Osteoblast (primary cell): Measurements from ENCODE around the gene LAD1. TPM values are rescaled to one million over a fixed set of nuclear protein-coding genes. Genes with fewer than 3 reads are reported as not detected.

Source experiments
- DNase-seq: peaks from one replicate; pipeline ENCODE4 v3.0.0; 2011; ENCODE audit warnings: low spot score, mixed read lengths; ENCODE audit not compliant: insufficient read length; ENCODE audit errors: missing footprints
- H2AFZ ChIP-seq: 2 replicates; pipeline ENCODE4 v1.6.0; 2011; ENCODE audit warnings: mild to moderate bottlenecking, low read length
- H3K27ac ChIP-seq: 2 replicates; pipeline ENCODE4 v1.5.1; 2011; ENCODE audit warnings: mild to moderate bottlenecking, low read depth, low read length, moderate library complexity
- H3K27me3 ChIP-seq: 2 replicates; pipeline ENCODE4 v1.6.0; 2012; ENCODE audit warnings: mild to moderate bottlenecking, control low read depth, inconsistent platforms, low read length, moderate library complexity; ENCODE audit not compliant: insufficient read depth
- H3K36me3 ChIP-seq: 2 replicates; pipeline ENCODE4 v1.5.1; 2011; ENCODE audit warnings: mild to moderate bottlenecking, low read length, control low read depth, moderate library complexity; ENCODE audit not compliant: insufficient read depth
- H3K4me1 ChIP-seq: 2 replicates; pipeline ENCODE4 v1.5.1; 2011; ENCODE audit warnings: mild to moderate bottlenecking, low read length, control low read depth, moderate library complexity; ENCODE audit not compliant: insufficient read depth
- H3K4me2 ChIP-seq: 2 replicates; pipeline ENCODE4 v1.6.0; 2011; ENCODE audit warnings: mild to moderate bottlenecking, low read length; ENCODE audit not compliant: insufficient read depth
- H3K4me3 ChIP-seq: fragments of 200-600 bp; sonication (generic); 3 replicates; pipeline ENCODE4 v1.5.1; 2012; ENCODE audit warnings: mild to moderate bottlenecking, low read length, inconsistent platforms; ENCODE audit not compliant: insufficient read depth
- H3K79me2 ChIP-seq: 2 replicates; pipeline ENCODE4 v1.6.0; 2012; ENCODE audit warnings: mild to moderate bottlenecking, low read length, control low read depth, inconsistent platforms; ENCODE audit not compliant: insufficient read depth
- H3K9me3 ChIP-seq: 2 replicates; pipeline ENCODE4 v1.5.1; 2011; ENCODE audit warnings: low read depth, low read length, control low read depth
- H4K20me1 ChIP-seq: 2 replicates; pipeline ENCODE4 v1.6.0; 2012; ENCODE audit warnings: mild to moderate bottlenecking, low read length, control low read depth; ENCODE audit not compliant: insufficient read depth
- CTCF ChIP-seq: IDR thresholded peaks from 2 replicates; pipeline ENCODE4 v1.5.1; 2011; ENCODE audit warnings: mild to moderate bottlenecking, low read depth, low read length, moderate library complexity; ENCODE audit errors: extremely low read depth
- total RNA-seq: library from RNA; depleted of rRNA; stranded (reverse); fragments of >200 nt; gene quantifications from 2 replicates; pipeline ENCODE4 v1.2.3, GENCODE V29; 2012

Gene LAD1
- total RNA-seq, 1 donor, result not detected

GRCh38 chr1:201346337-201346939 lies 52.7 kb downstream of the LAD1 start:
- H2AFZ ChIP-seq, result peak overlapping the region; percentile 47
- H3K4me3 ChIP-seq, result no peak overlapping the region
- H3K36me3 ChIP-seq, result no peaks in the 10 kb centered on the region
- no peaks in the 10 kb centered on the region for H3K4me1 ChIP-seq
- H3K4me2 ChIP-seq, result no peak overlapping the region
- peak; percentile 91 for DNase-seq
- no peaks in the 10 kb centered on the region for H3K79me2 ChIP-seq
- peak; percentile 87 for TF ChIP-seq CTCF
- peaks cover 4% of the 10 kb centered on the region for H3K9me3 ChIP-seq
- H3K27ac ChIP-seq, result no peak overlapping the region
- H4K20me1 ChIP-seq, result no peaks in the 10 kb centered on the region
- H3K27me3 ChIP-seq, result peaks cover 15% of the 10 kb centered on the region

- Histone ChIP-seq H3K9me3 (peaks cover 8% of the 10 kb centered on the region), H4K20me1 (no peaks in the 10 kb centered on the region), H3K36me3 (no peaks in the 10 kb centered on the region), H3K79me2 (no peaks in the 10 kb centered on the region), H3K27ac (no peak overlapping the region), H3K4me2 (no peak overlapping the region), H3K4me3 (no peak overlapping the region), H3K4me1 (no peaks in the 10 kb centered on the region), H2AFZ (no peak overlapping the region), H3K27me3 (peaks cover 28% of the 10 kb centered on the region)
- DNase-seq, result no peak
- TF ChIP-seq CTCF, result no peak
Observed at GRCh38 chr1:201345081-201345355, 54.1 kb downstream of the LAD1 start.

- H3K4me1 ChIP-seq, result no peaks in the 10 kb centered on the region
- no peak for TF ChIP-seq CTCF
- no peak overlapping the region for H3K27ac ChIP-seq
- no peak overlapping the region for H2AFZ ChIP-seq
- no peak for DNase-seq
- no peaks in the 10 kb centered on the region for H4K20me1 ChIP-seq
- H3K27me3 ChIP-seq, result peaks cover 28% of the 10 kb centered on the region
- H3K79me2 ChIP-seq, result no peaks in the 10 kb centered on the region
- H3K36me3 ChIP-seq, result no peaks in the 10 kb centered on the region
- no peak overlapping the region for H3K4me2 ChIP-seq
- no peak overlapping the region for H3K4me3 ChIP-seq
- H3K9me3 ChIP-seq, result peaks cover 8% of the 10 kb centered on the region
Observed at GRCh38 chr1:201344206-201345080, 54.7 kb downstream of the LAD1 start.

- Histone ChIP-seq H2AFZ (no peak overlapping the region), H3K79me2 (no peaks in the 10 kb centered on the region), H3K9me3 (peaks cover 8% of the 10 kb centered on the region), H4K20me1 (no peaks in the 10 kb centered on the region), H3K4me1 (no peaks in the 10 kb centered on the region), H3K27me3 (peaks cover 31% of the 10 kb centered on the region), H3K4me3 (no peak overlapping the region), H3K4me2 (no peak overlapping the region), H3K27ac (no peak overlapping the region), H3K36me3 (no peaks in the 10 kb centered on the region)
- no peak for TF ChIP-seq CTCF
- no peak for DNase-seq
Observed at GRCh38 chr1:201341377-201341776, 57.7 kb downstream of the LAD1 start.
